GM12873 (cell line): ENCODE measurements around the gene SLC24A1.

ENCODE experiments used
- TF ChIP-seq, protein P1 (sequence below): IDR thresholded peaks from 2 replicates; pipeline ENCODE4 v1.5.1; 2012; ENCODE audit warnings: low read depth, mild to moderate bottlenecking, moderate library complexity, low read length, control low read depth; ENCODE audit not compliant: insufficient read depth; ENCODE audit errors: missing control alignments

SLC24A1 gene

DNA sequence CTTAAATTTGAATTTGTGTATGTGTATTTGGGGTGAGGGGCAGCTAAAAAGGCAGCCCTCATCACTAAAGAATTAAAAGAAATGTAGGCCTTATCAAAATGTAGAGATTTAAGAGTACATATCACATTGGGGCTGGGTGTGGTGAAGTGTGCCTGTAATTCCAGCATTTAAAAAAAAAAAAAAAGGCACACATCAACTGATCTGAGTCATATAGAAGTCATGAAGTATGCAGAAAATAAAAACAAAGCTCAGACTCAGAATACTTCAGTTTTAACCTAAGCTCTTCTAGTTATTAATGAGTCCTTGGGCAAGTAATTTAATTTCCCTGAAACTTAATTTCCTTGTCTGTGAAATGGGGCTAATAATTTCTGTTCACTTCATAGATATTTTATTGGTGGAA lies 31.6 kb downstream of the SLC24A1 start:
- TF ChIP-seq, protein P1, sequence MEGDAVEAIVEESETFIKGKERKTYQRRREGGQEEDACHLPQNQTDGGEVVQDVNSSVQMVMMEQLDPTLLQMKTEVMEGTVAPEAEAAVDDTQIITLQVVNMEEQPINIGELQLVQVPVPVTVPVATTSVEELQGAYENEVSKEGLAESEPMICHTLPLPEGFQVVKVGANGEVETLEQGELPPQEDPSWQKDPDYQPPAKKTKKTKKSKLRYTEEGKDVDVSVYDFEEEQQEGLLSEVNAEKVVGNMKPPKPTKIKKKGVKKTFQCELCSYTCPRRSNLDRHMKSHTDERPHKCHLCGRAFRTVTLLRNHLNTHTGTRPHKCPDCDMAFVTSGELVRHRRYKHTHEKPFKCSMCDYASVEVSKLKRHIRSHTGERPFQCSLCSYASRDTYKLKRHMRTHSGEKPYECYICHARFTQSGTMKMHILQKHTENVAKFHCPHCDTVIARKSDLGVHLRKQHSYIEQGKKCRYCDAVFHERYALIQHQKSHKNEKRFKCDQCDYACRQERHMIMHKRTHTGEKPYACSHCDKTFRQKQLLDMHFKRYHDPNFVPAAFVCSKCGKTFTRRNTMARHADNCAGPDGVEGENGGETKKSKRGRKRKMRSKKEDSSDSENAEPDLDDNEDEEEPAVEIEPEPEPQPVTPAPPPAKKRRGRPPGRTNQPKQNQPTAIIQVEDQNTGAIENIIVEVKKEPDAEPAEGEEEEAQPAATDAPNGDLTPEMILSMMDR: no peak

DNA sequence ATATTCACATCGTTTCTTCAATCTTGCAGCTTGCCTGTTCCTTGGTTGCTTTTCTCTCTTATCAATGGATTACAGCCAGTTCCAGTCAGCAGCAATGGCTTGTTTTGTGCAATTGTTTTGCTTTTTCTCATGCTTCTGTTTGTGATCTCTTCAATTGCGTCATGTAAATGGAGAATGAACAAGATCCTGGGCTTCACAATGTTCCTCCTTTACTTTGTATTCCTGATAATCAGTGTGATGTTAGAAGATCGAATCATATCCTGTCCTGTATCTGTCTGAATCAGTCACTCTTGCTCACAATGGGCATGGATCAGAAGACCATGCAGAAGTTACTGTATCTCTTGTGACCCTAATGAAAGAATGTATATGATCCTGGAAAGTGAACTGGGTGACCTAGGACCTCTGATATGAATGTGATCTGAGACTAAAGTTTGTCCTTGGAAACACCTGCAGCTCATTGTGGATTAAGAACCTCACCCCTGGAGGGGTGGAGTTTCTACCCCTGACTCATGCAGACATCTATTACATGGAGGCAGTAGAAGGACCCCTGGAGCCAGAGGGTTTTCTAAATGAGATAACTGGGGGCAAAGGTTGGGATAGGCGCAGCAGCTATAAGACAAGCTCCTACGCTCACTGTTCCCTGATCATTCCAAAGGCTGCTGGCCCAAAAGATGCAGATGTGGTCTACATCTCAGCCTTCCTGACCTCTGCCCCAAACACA lies 32.2 kb downstream of the SLC24A1 start:
- TF ChIP-seq, protein P1: no peak

DNA sequence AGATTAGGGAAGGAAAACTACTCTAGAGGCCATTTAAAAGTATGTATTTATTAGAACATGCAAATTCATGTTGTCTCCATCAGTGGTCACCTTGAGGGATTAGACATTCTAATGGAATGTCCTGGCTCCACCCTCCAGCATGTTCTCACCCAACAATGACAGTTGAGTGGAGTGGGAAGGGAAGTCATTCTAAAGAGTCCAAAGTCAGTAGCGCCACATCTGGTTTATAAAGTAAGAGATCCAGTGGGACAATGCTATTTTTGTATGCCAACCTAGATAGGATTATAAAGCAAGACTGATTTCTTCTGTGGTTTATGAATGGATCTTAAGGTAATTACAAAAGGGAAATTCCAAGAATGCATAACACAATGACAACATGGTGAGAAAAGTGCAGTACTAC lies 33.3 kb downstream of the SLC24A1 start:
- TF ChIP-seq, protein P1: no peak

DNA sequence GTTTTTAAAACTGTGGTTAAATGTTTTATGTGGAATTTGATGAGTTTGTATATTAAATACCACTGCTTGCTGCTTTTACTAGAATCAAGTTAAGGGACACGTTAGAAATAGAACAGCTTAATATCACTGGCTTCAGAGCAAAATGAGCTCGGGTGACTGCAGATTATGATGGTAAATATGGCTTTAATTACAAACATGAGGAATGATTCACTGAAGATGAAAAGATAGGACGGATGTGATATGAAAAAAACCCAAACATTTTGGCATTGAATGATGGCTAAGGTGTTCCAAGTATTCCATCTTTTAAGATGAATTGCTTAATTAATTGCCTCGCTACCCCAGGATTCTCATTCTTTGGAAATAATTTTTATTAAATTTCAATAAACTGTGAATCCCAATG lies 33.7 kb downstream of the SLC24A1 start:
- TF ChIP-seq, protein P1: no peak

DNA sequence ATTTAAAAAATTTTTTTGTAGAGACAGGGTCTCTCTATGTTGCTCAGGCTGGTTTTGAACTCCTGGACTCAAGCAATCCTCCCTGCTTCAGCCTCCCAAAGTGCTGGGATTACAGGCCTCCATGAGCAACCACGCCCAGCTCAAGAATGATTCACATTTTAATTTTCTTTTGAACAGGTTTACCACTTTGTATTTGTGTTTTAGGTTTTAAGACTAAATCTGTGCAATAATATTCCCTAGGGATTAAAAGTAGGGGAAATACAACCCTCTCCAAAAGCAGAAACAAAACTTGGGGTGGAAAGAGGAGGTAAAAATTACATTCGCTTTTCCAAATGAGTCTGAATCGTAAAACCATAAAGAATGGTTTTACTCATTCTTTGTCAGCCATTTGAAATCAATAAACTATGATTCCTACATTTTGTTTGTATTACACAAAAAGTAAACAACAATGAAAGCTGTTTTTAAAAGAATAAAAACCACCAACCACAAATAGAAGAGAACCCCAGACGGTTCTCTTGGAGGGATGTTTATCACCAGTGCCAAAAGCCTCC lies 37.8 kb downstream of the SLC24A1 start:
- TF ChIP-seq, protein P1: no peak

DNA sequence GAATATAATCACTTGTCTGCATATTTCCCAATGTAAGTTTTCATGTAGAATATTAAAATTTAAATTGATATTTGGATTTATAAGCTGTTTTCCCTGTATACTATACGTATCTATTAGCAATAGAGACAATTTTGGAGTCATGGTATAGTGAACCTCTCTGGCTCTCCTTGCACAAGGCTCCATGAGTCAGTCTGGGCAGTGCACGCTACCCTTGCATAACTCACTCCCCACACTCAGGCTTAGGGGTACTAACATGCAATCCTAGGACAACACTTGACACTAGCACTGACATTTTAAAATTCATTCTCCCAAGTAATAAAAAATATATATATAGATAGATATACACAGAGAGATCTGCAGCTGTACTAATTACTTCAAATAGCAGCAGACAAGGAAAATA lies 39.2 kb downstream of the SLC24A1 start:
- TF ChIP-seq, protein P1: no peak

DNA sequence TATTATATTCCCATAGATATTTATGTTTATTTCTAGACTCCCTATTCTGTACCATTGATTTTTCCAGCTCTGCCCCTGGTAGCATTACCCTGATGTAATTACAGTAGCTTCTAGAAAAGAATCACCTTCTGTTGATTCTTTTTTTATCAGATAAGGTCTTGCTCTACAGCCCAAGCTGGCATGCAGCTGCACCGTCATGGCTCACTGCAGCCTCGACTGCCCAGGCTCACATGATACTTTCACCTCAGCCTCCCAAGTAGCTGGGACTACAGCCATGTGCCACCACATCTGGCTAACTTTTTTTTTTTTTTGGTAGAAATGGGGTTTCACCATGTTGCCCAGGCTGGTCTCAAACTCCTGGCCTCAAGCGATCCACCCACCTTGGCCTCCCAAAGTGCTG lies 41.8 kb downstream of the SLC24A1 start:
- TF ChIP-seq, protein P1: no peak
